ENCODE results near the gene RANBP17. TPM values are rescaled to one million over a fixed set of nuclear protein-coding genes. Genes with fewer than 3 reads are reported as not detected.

Gene RANBP17
- total and polyA plus RNA-seq, 2 donors (not counting 1 experiment from before 2014, with no cell fraction given): not detected

- no peaks in the 10 kb centered on the region for H3K4me1 Mint-ChIP-seq
- no peak overlapping the region for H2AFZ ChIP-seq (ENCODE audit: insufficient read depth, low read depth, low read length, poor library complexity, severe bottlenecking)
- 60% methylated on average over 1 of the region's 7 CpGs for WGBS (ENCODE audit: insufficient coverage)
- DNase-seq: no peak
- H3K4me1 ChIP-seq (ENCODE audit: control insufficient read depth in 2 of 2, insufficient read depth in 2 of 2, low read length in 2 of 2): no peaks in the 10 kb centered on the region
- H3K27me3 ChIP-seq (replicated peaks in 1 of 4; ENCODE audit: control extremely low read depth in 1 of 4, control insufficient read depth in 3 of 4, insufficient read depth in 4 of 4, low read length in 3 of 4): no peaks in the 10 kb centered on the region
- H3K27ac Mint-ChIP-seq: no peak overlapping the region
- H3K9me3 ChIP-seq (ENCODE audit: control extremely low read depth in 1 of 3, control insufficient read depth in 2 of 3, insufficient read depth in 1 of 3, low read length in 2 of 3): no peaks in the 10 kb centered on the region
- no peak overlapping the region for H3K27ac ChIP-seq (ENCODE audit: low read length in 2 of 2)
- no peaks in the 10 kb centered on the region for H3K36me3 ChIP-seq (replicated peaks in 1 of 2; ENCODE audit: control extremely low read depth in 1 of 2, control insufficient read depth in 1 of 2, extremely low read depth in 1 of 2, insufficient read depth in 2 of 2, low read length in 1 of 2)
- H3K27me3 Mint-ChIP-seq: no peaks in the 10 kb centered on the region
- ChIA-PET POLR2A (no interaction called here), CTCF (no interaction called here)
- H3K9ac ChIP-seq (ENCODE audit: low read length): no peak overlapping the region
- TF ChIP-seq CTCF (IDR thresholded peaks at IDR 0.05): no peak
- TF ChIP-seq EZH2 (IDR thresholded peaks at IDR 0.05; ENCODE audit: borderline replicate concordance, insufficient read depth, low read depth, low read length, poor library complexity, severe bottlenecking): no peak
- peaks cover 6% of the 10 kb centered on the region for H3K9me3 Mint-ChIP-seq (ENCODE audit: insufficient read depth)
- H3K79me2 ChIP-seq (ENCODE audit: control insufficient read depth, insufficient read depth, low read length): no peaks in the 10 kb centered on the region
- no peak for ATAC-seq (ENCODE audit: low read depth)
- H3K4me2 ChIP-seq (replicated peaks; ENCODE audit: low read depth, low read length, poor library complexity, severe bottlenecking): no peak overlapping the region
- H3K4me3 ChIP-seq (ENCODE audit: control extremely low read depth in 1 of 5, extremely low read depth in 1 of 5, insufficient read depth in 1 of 5, low read depth in 2 of 5, low read length in 4 of 5): no peak overlapping the region
- H4K20me1 ChIP-seq (ENCODE audit: control insufficient read depth, insufficient read depth, low read length, poor library complexity, severe bottlenecking): no peaks in the 10 kb centered on the region
- no peak overlapping the region for H3K4me3 Mint-ChIP-seq
- intact Hi-C loops (cut with micrococcal nuclease): no loop called here
These were observed 218.5 kb downstream of the RANBP17 start for GRCh38 chr5:171080186-171080938.

- H3K4me3 ChIP-seq (ENCODE audit: control extremely low read depth in 1 of 5, extremely low read depth in 1 of 5, insufficient read depth in 1 of 5, low read depth in 2 of 5, low read length in 4 of 5): no peak overlapping the region
- no peak overlapping the region for H3K4me3 Mint-ChIP-seq
- H3K27ac Mint-ChIP-seq: no peak overlapping the region
- no peak overlapping the region for H3K27ac ChIP-seq (ENCODE audit: low read length in 2 of 2)
- H2AFZ ChIP-seq (ENCODE audit: insufficient read depth, low read depth, low read length, poor library complexity, severe bottlenecking): no peak overlapping the region
- no peak overlapping the region for H3K4me2 ChIP-seq (replicated peaks; ENCODE audit: low read depth, low read length, poor library complexity, severe bottlenecking)
- DNase-seq: no peak
- H3K27me3 Mint-ChIP-seq: no peaks in the 10 kb centered on the region
- H3K4me1 ChIP-seq (ENCODE audit: control insufficient read depth in 2 of 2, insufficient read depth in 2 of 2, low read length in 2 of 2): no peaks in the 10 kb centered on the region
- no peaks in the 10 kb centered on the region for H4K20me1 ChIP-seq (ENCODE audit: control insufficient read depth, insufficient read depth, low read length, poor library complexity, severe bottlenecking)
- no peaks in the 10 kb centered on the region for H3K4me1 Mint-ChIP-seq
- no peak for ATAC-seq (ENCODE audit: low read depth)
- POLR2A ChIA-PET: no interaction called here
- H3K9me3 Mint-ChIP-seq (ENCODE audit: insufficient read depth): peaks cover 6% of the 10 kb centered on the region
- intact Hi-C loops (cut with micrococcal nuclease): no loop called here
- H3K79me2 ChIP-seq (ENCODE audit: control insufficient read depth, insufficient read depth, low read length): no peaks in the 10 kb centered on the region
- no peak overlapping the region for H3K9ac ChIP-seq (ENCODE audit: low read length)
- TF ChIP-seq EZH2 (IDR thresholded peaks at IDR 0.05; ENCODE audit: borderline replicate concordance, insufficient read depth, low read depth, low read length, poor library complexity, severe bottlenecking): no peak
- TF ChIP-seq CTCF (IDR thresholded peaks at IDR 0.05): no peak
- no CpG with 5 or more reads among the region's 1 CpG for WGBS (ENCODE audit: insufficient coverage)
- no peaks in the 10 kb centered on the region for H3K36me3 ChIP-seq (replicated peaks in 1 of 2; ENCODE audit: control extremely low read depth in 1 of 2, control insufficient read depth in 1 of 2, extremely low read depth in 1 of 2, insufficient read depth in 2 of 2, low read length in 1 of 2)
- H3K27me3 ChIP-seq (replicated peaks in 1 of 4; ENCODE audit: control extremely low read depth in 1 of 4, control insufficient read depth in 3 of 4, insufficient read depth in 4 of 4, low read length in 3 of 4): no peaks in the 10 kb centered on the region
- H3K9me3 ChIP-seq (ENCODE audit: control extremely low read depth in 1 of 3, control insufficient read depth in 2 of 3, insufficient read depth in 1 of 3, low read length in 2 of 3): no peaks in the 10 kb centered on the region
- CTCF ChIA-PET: no interaction called here
These were observed 219.5 kb downstream of the RANBP17 start for GRCh38 chr5:171081319-171081718.
